GM19239 (cell line): ENCODE results near the gene MIS12.
A peak's percentile ranks its signal among the peaks of the same experiment; 100 is the strongest.

Source experiments
- DNase-seq: peaks from one replicate; pipeline ENCODE4 v3.0.0; 2011; ENCODE audit warnings: low spot score; ENCODE audit not compliant: insufficient read length
- FAIRE-seq: peaks from 2 replicates; lab custom pipeline; 2011; peaks lifted over from hg19 to GRCh38; lab: Jason Lieb, UNC

The MIS12 gene

GRCh38 chr17:5492970-5493369 is 6.6 kb downstream of the MIS12 start:
- FAIRE-seq = no peak
- no peak for DNase-seq

- no peak for DNase-seq
- FAIRE-seq = no peak
These were observed 13.3 kb downstream of the MIS12 start for GRCh38 chr17:5499476-5500231.

- no peak for FAIRE-seq
These were observed 13.9 kb downstream of the MIS12 start for GRCh38 chr17:5500247-5500588.

GRCh38 chr17:5500589-5501391 is 14.4 kb downstream of the MIS12 start:
- peak; percentile 87 for DNase-seq

More at GRCh38 chr17:5500247-5500588, 13.9 kb downstream of the MIS12 start:
- no peak for DNase-seq

GRCh38 chr17:5501685-5502084 is 15.3 kb downstream of the MIS12 start:
- FAIRE-seq = no peak
- DNase-seq = no peak

More at GRCh38 chr17:5500589-5501391, 14.4 kb downstream of the MIS12 start:
- FAIRE-seq = peak; percentile 75

GRCh38 chr17:5502552-5502951 is 16.2 kb downstream of the MIS12 start:
- DNase-seq (no peak), FAIRE-seq (no peak)

GRCh38 chr17:5506307-5506706 is 19.9 kb downstream of the MIS12 start:
- DNase-seq = no peak
- FAIRE-seq = no peak

- no peak for DNase-seq
- FAIRE-seq = no peak
These were observed 22.4 kb downstream of the MIS12 start for GRCh38 chr17:5508810-5509209.

- FAIRE-seq (no peak), DNase-seq (no peak)
These were observed 23.1 kb downstream of the MIS12 start for GRCh38 chr17:5509482-5509881.

- DNase-seq (no peak), FAIRE-seq (no peak)
These were observed 24.4 kb downstream of the MIS12 start for GRCh38 chr17:5510771-5511170.

GRCh38 chr17:5511401-5512225 is 25.2 kb downstream of the MIS12 start:
- FAIRE-seq (no peak), DNase-seq (no peak)

- FAIRE-seq (no peak), DNase-seq (no peak)
These were observed 27.3 kb downstream of the MIS12 start for GRCh38 chr17:5513628-5514027.

GRCh38 chr17:5514976-5515375 is 28.6 kb downstream of the MIS12 start:
- DNase-seq (no peak), FAIRE-seq (no peak)

- no peak for DNase-seq
- no peak for FAIRE-seq
These were observed 29.9 kb downstream of the MIS12 start for GRCh38 chr17:5516060-5516792.

GRCh38 chr17:5522476-5522875 is 36.1 kb downstream of the MIS12 start:
- no peak for FAIRE-seq
- DNase-seq = no peak

GRCh38 chr17:5523249-5523648 is 36.9 kb downstream of the MIS12 start:
- FAIRE-seq (no peak), DNase-seq (no peak)

- DNase-seq (peak; percentile 14), FAIRE-seq (no peak)
These were observed 40.6 kb downstream of the MIS12 start for GRCh38 chr17:5526821-5527598.

GRCh38 chr17:5527601-5528250 is 41.4 kb downstream of the MIS12 start:
- no peak for FAIRE-seq
- no peak for DNase-seq
